Amniotic stem cell (primary cell): ENCODE results near the gene DHX29.
"Not testable (repeated sequence)": the region's sequence is repeated elsewhere in the genome, so short reads cannot be mapped to it uniquely, and the experiment has no call there.

Experiments
- DNase-seq: peaks from one replicate; lab custom pipeline; 2025; lab: John Stamatoyannopoulos, UW

Gene DHX29

GRCh38 chr5:55307383-55308253 is at the start of gene DHX29, which contains the start of gene MTREX:
Gene DHX29, minus strand, starts transcription at chr5:55307694. Its CDS starts 121 bp downstream, at chr5:55307573.
Gene MTREX, plus strand, starts transcription at chr5:55307989. Its CDS starts 25 bp downstream, at chr5:55308014.
- peak; percentile 94 for DNase-seq

- no peak for DNase-seq
Observed at GRCh38 chr5:55356896-55357295, 49.4 kb upstream of the DHX29 start.

- no peak for DNase-seq
Observed at GRCh38 chr5:55350754-55351153, 43.3 kb upstream of the DHX29 start.

- no peak for DNase-seq
Observed at GRCh38 chr5:55347786-55348185, 40.3 kb upstream of the DHX29 start.

- no peak for DNase-seq
Observed at GRCh38 chr5:55345327-55345726, 37.8 kb upstream of the DHX29 start.

GRCh38 chr5:55344392-55344992 is 37.0 kb upstream of the DHX29 start:
- peak; percentile 13 for DNase-seq

- DNase-seq = no peak
Observed at GRCh38 chr5:55343609-55344008, 36.1 kb upstream of the DHX29 start.

- no peak for DNase-seq
Observed at GRCh38 chr5:55343107-55343506, 35.6 kb upstream of the DHX29 start.

- DNase-seq = no peak
Observed at GRCh38 chr5:55338810-55339243, 31.3 kb upstream of the DHX29 start.

- DNase-seq = no peak
Observed at GRCh38 chr5:55338092-55338613, 30.7 kb upstream of the DHX29 start.

- DNase-seq = no peak
Observed at GRCh38 chr5:55333811-55334210, 26.3 kb upstream of the DHX29 start.

- DNase-seq = no peak
Observed at GRCh38 chr5:55333017-55333416, 25.5 kb upstream of the DHX29 start.

GRCh38 chr5:55331321-55331720 is 23.8 kb upstream of the DHX29 start:
- DNase-seq = no peak

GRCh38 chr5:55327281-55327680 is 19.8 kb upstream of the DHX29 start:
- DNase-seq = no peak

GRCh38 chr5:55325621-55326020 is 18.1 kb upstream of the DHX29 start:
- DNase-seq = no peak

- DNase-seq = no peak
Observed at GRCh38 chr5:55324815-55325418, 17.4 kb upstream of the DHX29 start.

GRCh38 chr5:55324006-55324405 is 16.5 kb upstream of the DHX29 start:
- no peak for DNase-seq

GRCh38 chr5:55320571-55320970 is 13.1 kb upstream of the DHX29 start:
- no peak for DNase-seq

- DNase-seq = no peak
Observed at GRCh38 chr5:55319491-55319890, 12.0 kb upstream of the DHX29 start.

GRCh38 chr5:55318237-55318636 is 10.7 kb upstream of the DHX29 start:
- not testable (repeated sequence) for DNase-seq

- no peak for DNase-seq
Observed at GRCh38 chr5:55316837-55317236, 9.3 kb upstream of the DHX29 start.

GRCh38 chr5:55316289-55316688 is 8.8 kb upstream of the DHX29 start:
- no peak for DNase-seq
